GM10266 (cell line): ENCODE data around the gene NUP43.

Experiments used
- DNase-seq: peaks from one replicate; pipeline ENCODE4 v3.0.0; 2012; ENCODE audit errors: extremely low spot score
- CTCF ChIP-seq: IDR thresholded peaks from 2 replicates; pipeline ENCODE4 v1.5.1; 2012; ENCODE audit warnings: mild to moderate bottlenecking, low read depth; ENCODE audit not compliant: control insufficient read depth, insufficient read depth; ENCODE audit errors: missing control alignments

Gene NUP43

DNA sequence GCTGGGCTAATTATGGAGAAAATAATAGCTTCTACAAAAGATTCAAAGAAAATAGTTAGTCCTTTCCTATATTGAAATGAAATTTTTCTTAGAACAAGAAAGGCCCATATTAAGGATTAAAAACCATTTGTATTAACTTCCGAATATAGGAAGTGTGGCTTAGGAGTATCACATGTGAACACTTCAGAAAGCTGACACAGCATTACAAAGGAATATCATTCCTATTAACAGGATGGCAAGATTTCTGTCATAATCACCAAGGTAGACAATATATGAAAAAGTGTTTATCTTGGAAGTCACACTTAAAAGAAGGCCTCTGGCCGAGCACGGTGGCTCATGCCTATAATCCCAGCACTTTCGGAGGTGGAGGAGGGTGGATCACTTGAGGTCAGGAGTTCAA, 23.1 kb downstream of the NUP43 start:
- no peak for TF ChIP-seq CTCF
- DNase-seq, result no peak

DNA sequence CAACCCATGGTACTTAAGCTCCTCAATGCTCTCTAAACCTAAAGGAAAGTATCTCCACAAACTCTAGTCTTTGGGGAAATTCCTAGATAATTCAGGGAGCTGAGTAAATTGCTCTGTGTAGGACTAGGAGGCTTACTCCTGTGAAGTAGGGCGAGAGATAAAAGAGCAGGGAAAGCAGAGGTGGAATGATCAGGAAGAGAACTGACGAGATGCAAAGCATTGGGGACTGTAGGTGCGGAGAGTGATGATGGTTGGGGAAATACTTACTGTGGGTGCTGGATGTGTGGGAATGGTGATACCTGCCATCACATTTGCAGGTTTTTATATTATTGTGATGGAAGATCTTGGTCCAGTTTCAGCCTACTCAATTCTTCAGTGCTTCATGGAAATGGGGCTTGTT, 26.8 kb downstream of the NUP43 start:
- no peak for TF ChIP-seq CTCF
- no peak for DNase-seq

- no peak for TF ChIP-seq CTCF
- peak; percentile 87 for DNase-seq
Measured at GRCh38 chr6:149717588-149718458, 28.5 kb downstream of the NUP43 start, which contains the start of gene LATS1. TSS of gene LATS1 (minus strand) at chr6:149718101. CDS start at chr6:149702126, 15,975 bp downstream.

DNA sequence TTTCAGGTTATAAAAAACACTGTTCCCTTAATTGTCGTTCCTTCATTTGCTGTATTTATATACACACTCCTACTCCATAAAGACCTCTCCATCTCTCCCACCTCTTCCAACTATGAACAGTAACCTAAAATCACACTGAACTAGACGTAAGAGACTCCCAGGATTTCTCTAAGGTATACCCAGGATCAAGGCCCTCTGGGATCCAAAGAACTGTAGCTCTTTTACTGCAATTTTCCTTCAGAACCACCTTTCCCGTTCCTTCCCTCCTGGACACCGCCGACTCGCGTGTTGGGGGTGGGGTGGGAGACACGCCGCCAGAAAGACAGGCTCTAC, 29.1 kb downstream of the NUP43 start:
- no peak for DNase-seq
- no peak for TF ChIP-seq CTCF

GRCh38 chr6:149716181-149716963, 30.0 kb downstream of the NUP43 start:
- peak; percentile 52 for DNase-seq
- TF ChIP-seq CTCF, result no peak

DNA sequence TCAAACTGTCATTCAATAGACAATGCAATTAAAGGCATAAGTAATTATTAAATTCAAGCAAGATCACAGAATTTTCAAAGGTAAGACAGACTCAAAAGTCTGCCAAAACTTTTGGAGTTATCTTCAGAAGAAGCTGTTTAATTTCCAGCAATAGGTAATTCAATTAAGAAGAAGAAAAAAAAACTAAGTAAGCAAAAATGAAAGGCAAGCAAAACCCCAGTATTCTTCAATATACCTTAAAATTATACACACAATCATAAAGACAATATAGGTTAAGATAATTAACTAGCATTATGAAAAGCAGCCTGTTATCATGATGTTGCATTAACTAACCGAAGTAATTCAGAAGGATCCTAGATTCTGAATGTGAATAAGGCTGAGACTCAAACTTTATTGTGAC, 31.9 kb downstream of the NUP43 start:
- DNase-seq, result no peak
- no peak for TF ChIP-seq CTCF

- no peak for DNase-seq
- TF ChIP-seq CTCF, result no peak
Measured at GRCh38 chr6:149711711-149712110, 34.6 kb downstream of the NUP43 start.
